Measurements from ENCODE around the gene KIAA0825.
A peak's percentile ranks its signal among the peaks of the same experiment; 100 is the strongest.

DNA sequence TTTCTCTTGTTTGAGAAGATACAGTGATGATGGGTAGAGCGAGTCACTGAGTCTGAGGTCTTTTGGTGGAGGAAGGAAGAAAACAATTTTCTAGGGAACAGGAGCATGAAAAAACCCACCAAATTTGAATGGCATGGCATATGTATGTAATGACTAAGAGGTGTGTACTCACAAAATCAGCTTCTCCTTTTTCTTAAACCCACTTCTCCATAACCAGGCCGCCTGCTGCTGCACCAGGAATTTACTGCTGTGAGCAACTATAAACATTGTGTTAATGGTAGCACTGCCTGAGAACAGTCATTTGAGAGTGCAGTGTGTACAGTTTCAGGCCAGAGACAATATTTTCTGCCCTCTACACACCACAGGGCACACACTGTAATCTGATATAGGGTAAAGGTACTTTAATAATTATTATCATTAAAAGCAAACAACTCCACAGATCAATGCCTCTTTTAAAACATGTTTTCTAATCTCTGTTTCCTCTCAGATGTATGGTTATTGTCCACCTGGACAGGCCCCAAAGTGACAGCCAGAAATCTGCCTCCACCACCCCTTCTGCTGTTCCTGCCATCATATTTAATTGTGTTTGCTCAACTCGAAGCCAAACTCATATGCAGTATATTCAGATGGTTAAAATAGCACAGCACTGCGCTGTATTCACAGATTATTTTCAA is 241.6 kb downstream of the KIAA0825 start:
- TF ChIP-seq POLR2AphosphoS5 (IDR thresholded peaks at IDR 0.05) (peak in 2 of 4 donors; percentile 25 to 31), EP300 (IDR thresholded peaks at IDR 0.05) (no peak), POLR2A (IDR thresholded peaks at IDR 0.05) (no peak)
- TF ChIP-seq, protein P1, sequence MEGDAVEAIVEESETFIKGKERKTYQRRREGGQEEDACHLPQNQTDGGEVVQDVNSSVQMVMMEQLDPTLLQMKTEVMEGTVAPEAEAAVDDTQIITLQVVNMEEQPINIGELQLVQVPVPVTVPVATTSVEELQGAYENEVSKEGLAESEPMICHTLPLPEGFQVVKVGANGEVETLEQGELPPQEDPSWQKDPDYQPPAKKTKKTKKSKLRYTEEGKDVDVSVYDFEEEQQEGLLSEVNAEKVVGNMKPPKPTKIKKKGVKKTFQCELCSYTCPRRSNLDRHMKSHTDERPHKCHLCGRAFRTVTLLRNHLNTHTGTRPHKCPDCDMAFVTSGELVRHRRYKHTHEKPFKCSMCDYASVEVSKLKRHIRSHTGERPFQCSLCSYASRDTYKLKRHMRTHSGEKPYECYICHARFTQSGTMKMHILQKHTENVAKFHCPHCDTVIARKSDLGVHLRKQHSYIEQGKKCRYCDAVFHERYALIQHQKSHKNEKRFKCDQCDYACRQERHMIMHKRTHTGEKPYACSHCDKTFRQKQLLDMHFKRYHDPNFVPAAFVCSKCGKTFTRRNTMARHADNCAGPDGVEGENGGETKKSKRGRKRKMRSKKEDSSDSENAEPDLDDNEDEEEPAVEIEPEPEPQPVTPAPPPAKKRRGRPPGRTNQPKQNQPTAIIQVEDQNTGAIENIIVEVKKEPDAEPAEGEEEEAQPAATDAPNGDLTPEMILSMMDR (IDR thresholded peaks at IDR 0.05), result no peak
